ENCODE results near the gene PLAGL1. TPM values are rescaled to one million over a fixed set of nuclear protein-coding genes. Genes with fewer than 3 reads are reported as not detected.

PLAGL1 gene
- total and polyA plus RNA-seq, 2 of the 13 experiments (the other 11 are each of a cell fraction or from before 2014, with no cell fraction given): 0.60 to 2.3 TPM

DNA sequence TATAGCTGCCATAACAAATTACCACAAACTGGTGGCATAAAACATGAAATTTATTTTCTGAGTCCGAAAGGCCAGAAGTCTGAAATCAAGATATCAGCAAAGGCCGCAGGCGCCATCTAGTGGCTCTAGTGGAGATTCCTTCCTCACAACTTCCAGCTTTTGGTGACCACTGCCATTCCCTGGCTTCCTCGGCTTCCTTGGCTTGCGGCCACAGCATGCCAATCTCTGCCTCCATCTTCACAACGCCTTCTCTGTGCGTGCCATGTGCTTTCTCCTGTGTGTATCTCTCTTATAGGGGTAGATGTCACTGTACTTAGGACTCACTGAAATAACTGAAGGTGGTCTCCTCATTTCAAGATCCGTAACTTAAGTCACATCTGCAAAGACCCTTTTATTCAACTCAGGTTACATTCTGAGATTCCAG lies 5.4 kb upstream of the PLAGL1 start (continued):
- TF ChIP-seq ZXDC (CRISPR knock-in tag; IDR thresholded peaks at IDR 0.05) (no peak), ELF3 (CRISPR knock-in tag; IDR thresholded peaks at IDR 0.05) (0 out of 2 replicates have a peak, but pooled peaks have one; percentile 20), RFX1 (IDR thresholded peaks at IDR 0.05) (no peak), HNF1A (IDR thresholded peaks at IDR 0.05; ENCODE audit: low read depth) (no peak), HNF1A (CRISPR knock-in tag; IDR thresholded peaks at IDR 0.05; ENCODE audit: borderline replicate concordance) (no peak), HOXA3 (CRISPR knock-in tag; IDR thresholded peaks at IDR 0.05) (0 out of 2 replicates have a peak, but pooled peaks have one; percentile 35), SMAD3 (CRISPR knock-in tag; IDR thresholded peaks at IDR 0.05) (0 out of 2 replicates have a peak, but pooled peaks have one; percentile 61), GABPB1 (CRISPR knock-in tag; IDR thresholded peaks at IDR 0.05) (peak; percentile 17; the same call in 1 of the 2 replicates), MTA1 (CRISPR knock-in tag; IDR thresholded peaks at IDR 0.05; ENCODE audit: borderline replicate concordance) (no peak), FOXJ3 (CRISPR knock-in tag; IDR thresholded peaks at IDR 0.05; ENCODE audit: borderline replicate concordance) (peak; percentile 34; the same call in 1 of the 2 replicates), FOXK2 (IDR thresholded peaks at IDR 0.05) (no peak), ZNF552 (CRISPR knock-in tag; IDR thresholded peaks at IDR 0.05; ENCODE audit: borderline replicate concordance) (no peak), ZSCAN21 (CRISPR knock-in tag; IDR thresholded peaks at IDR 0.05; ENCODE audit: borderline replicate concordance) (no peak), YEATS2 (CRISPR knock-in tag; IDR thresholded peaks at IDR 0.05; ENCODE audit: borderline replicate concordance) (no peak), SNAI1 (CRISPR knock-in tag; IDR thresholded peaks at IDR 0.05; ENCODE audit: borderline replicate concordance) (no peak), ZNF850 (CRISPR knock-in tag; conservative IDR thresholded peaks at IDR 0.05) (no peak), REPIN1 (CRISPR knock-in tag; IDR thresholded peaks at IDR 0.05; ENCODE audit: borderline replicate concordance, low read depth) (no peak)
- TF ChIP-seq, protein P1, sequence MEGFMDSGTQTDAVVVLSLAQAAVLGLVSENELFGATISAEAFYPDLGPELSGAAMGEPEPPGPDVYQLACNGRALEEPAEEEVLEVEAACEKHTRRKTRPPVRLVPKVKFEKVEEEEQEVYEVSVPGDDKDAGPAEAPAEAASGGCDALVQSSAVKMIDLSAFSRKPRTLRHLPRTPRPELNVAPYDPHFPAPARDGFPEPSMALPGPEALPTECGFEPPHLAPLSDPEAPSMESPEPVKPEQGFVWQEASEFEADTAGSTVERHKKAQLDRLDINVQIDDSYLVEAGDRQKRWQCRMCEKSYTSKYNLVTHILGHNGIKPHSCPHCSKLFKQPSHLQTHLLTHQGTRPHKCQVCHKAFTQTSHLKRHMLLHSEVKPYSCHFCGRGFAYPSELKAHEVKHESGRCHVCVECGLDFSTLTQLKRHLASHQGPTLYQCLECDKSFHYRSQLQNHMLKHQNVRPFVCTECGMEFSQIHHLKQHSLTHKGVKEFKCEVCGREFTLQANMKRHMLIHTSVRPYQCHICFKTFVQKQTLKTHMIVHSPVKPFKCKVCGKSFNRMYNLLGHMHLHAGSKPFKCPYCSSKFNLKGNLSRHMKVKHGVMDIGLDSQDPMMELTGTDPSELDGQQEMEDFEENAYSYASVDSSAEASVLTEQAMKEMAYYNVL (CRISPR knock-in tag; IDR thresholded peaks at IDR 0.05; ENCODE audit: borderline replicate concordance): no peak
- TF ChIP-seq, protein P2, sequence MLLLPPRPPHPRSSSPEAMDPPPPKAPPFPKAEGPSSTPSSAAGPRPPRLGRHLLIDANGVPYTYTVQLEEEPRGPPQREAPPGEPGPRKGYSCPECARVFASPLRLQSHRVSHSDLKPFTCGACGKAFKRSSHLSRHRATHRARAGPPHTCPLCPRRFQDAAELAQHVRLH (CRISPR knock-in tag; IDR thresholded peaks at IDR 0.05; ENCODE audit: borderline replicate concordance, low read depth): peak; percentile 71; the same call in 1 of the 2 replicates
- TF ChIP-seq, protein P3, sequence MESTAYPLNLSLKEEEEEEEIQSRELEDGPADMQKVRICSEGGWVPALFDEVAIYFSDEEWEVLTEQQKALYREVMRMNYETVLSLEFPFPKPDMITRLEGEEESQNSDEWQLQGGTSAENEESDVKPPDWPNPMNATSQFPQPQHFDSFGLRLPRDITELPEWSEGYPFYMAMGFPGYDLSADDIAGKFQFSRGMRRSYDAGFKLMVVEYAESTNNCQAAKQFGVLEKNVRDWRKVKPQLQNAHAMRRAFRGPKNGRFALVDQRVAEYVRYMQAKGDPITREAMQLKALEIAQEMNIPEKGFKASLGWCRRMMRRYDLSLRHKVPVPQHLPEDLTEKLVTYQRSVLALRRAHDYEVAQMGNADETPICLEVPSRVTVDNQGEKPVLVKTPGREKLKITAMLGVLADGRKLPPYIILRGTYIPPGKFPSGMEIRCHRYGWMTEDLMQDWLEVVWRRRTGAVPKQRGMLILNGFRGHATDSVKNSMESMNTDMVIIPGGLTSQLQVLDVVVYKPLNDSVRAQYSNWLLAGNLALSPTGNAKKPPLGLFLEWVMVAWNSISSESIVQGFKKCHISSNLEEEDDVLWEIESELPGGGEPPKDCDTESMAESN (CRISPR knock-in tag; conservative IDR thresholded peaks at IDR 0.05): no peak
